Eye (tissue), 1 donor: ENCODE data around the gene ANKRD23.
"Not testable (repeated sequence)": the region's sequence is repeated elsewhere in the genome, so short reads cannot be mapped to it uniquely, and the experiment has no call there.

Experiments used
- DNase-seq: peaks from one replicate; pipeline ENCODE4 v3.0.0-alpha.2; 2015

ANKRD23 gene

DNA sequence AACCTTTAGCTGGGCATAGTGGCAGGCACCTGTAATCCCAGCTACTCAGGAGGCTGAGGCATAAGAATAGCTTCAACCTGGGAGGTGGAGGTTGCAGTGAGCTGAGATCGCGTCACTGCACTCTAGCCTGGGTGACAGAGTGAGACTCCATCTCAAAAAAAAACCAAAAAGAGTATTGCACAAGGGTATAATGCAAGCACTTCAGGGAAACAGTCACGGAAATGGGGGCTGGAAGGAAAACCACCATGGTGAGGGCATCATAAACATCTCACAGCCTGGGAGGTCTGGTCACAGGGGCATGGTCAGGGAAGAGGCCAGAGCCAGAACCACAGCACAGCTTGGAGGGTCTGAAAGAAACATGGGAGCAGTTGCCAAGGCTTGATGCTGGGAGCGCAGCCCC is 19.2 kb upstream of the ANKRD23 start:
- not testable (repeated sequence) for DNase-seq

DNA sequence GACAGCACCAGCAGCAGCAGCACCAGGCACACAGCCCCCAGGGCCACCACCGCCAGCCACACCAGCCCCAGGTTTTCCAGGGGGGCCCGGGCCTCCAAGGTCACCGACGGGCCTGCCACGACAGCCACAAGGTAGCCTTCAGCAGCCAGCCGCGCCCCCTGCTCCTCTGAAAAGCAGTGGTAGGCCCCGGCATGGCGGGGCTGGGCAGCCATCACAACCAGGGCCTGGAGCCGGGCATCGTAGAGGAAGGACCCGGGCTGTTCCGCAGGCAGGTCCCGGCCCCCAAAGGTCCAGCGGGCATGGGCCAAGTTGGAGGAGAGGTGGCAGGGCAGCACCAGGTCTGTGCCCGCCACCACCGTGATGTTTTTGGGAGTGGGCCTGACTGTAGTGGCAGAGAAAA is 17.3 kb upstream of the ANKRD23 start:
- no peak for DNase-seq

- DNase-seq = no peak
Measured at GRCh38 chr2:96860065-96861029, 16.5 kb upstream of the ANKRD23 start.

DNA sequence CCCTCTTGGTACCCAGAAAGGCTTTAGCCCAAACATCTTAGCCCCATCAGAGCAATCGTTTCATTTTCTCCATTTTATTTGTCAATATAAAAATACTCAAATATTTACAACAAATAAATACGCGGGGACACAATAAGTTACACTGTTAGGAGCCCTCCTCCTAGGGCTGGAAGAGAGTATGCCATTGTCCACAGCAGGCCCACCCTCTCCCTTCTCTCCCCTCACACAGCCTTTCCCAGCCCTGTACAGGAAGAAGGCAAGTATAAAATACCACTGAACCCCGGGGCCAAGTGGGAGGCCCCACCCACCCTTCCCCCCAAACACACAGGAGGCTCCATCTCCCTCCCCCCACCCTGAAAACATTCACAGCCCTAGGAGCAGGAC is 15.9 kb upstream of the ANKRD23 start:
- DNase-seq = no peak

DNA sequence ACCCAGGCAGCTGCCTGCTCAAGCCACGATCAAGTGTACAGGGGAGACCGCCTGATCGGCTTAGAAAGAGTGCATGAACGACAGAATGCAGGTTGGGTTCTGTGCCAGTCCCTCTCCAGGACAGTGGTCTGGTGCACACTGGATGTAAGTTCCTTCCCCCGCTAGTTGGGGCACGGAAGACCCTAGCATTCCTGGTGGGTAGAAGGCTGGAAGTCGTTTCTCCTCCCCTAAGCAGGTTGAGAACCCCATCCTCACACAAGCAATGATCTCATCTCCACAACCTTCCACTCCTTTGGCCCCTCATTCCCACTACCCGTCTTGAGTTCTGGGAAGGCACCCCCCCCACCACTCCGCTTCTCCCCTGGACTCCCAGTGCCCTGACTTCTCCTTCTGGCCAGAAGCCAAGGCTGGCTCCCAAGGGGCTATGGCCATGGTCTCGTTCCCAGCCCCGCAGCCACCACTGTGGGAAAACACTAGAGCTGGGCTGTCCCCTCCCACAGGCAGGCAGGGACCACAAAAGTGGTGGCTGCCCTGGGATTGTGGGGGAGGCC is 15.4 kb upstream of the ANKRD23 start:
- peak; percentile 62 for DNase-seq

GRCh38 chr2:96857667-96858372 is 14.0 kb upstream of the ANKRD23 start, which contains the start of gene ANKRD39:
Gene ANKRD39 (minus strand): TSS chr2:96858016. CDS start chr2:96857987, 29 bp downstream.
- peak; percentile 99 for DNase-seq

DNA sequence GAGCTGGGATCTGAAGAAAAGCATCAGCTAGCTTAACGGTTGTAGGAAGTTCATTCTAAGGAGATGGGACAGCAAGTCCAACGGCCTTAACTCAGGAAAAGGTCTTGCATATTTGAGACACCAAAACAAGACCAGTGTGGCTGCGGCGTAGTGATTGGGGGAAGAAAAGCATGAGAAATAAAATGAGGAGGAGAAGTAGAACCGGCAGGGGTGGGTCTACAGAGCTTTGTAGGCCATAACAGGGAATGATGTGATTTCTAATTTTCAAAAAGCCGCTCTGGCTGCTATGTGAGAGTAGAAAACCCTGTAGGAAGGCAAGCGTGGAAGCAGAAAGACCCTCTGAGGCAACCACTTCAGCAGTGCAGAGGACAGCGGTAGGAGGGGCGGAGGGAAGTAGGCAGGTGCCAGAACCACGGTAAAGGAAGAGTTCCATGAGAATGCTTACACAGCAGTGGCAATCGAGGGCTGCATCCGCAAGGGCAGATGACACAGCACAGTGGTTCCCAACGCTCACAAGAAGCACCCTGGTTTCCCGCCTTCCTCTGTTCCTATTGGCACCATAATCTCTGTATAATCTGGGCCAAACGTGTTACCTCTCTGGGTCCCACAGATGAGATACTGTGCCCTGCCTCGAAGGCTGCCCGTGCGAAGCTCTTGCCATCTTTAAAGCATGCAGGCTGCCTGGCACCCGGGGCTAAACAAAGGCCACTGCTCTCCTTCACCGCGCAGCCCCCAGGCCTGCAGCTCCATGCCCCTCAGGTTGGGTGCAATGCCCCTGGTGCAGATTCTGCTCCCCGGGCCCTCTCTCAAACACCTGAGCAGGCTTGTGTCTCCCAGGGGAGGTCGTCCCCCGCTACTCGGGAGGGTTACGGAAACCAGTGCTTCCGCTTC is 13.2 kb upstream of the ANKRD23 start:
- no peak for DNase-seq

- DNase-seq = no peak
Measured at GRCh38 chr2:96853321-96853720, 9.5 kb upstream of the ANKRD23 start.

DNA sequence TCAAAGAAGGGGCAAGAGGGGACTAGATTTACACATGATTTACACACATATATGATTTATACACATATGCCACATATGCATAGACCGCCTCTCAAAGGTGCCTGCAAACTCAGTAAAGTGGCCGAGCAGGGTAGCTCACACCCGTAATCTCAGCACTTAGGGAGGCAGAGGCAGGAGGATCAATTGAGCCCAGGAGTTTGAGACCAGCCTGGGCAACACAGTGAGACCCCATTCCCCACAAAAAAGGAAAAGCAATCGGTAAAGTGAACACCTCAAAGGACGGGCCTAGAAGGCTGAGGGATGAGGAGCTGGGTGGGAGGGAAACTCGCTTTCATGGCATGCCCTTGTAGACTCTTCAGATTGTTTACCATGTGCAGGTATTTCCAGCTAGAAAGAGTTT is 8.8 kb upstream of the ANKRD23 start:
- no peak for DNase-seq

GRCh38 chr2:96848264-96848663 is 4.4 kb upstream of the ANKRD23 start:
- DNase-seq = no peak

DNA sequence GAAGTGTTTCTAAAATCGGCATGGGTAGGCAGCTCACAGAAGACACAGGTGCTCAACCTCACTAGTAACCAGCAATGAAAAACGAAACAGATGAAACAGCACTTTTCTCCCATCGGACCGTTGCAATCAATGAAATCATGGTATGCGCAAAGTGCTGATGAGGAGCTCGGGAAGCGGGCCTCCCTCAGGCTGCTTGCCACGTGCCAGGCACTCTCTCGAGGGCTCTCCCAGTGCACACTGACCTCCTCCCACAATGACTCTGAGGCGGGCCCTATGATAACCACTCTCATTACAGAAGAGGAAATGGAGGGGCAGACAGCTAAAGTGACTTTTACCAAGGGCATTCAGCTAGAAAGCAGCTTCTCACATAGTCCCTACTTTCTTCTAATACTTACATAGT is 3.8 kb upstream of the ANKRD23 start:
- DNase-seq = no peak

DNA sequence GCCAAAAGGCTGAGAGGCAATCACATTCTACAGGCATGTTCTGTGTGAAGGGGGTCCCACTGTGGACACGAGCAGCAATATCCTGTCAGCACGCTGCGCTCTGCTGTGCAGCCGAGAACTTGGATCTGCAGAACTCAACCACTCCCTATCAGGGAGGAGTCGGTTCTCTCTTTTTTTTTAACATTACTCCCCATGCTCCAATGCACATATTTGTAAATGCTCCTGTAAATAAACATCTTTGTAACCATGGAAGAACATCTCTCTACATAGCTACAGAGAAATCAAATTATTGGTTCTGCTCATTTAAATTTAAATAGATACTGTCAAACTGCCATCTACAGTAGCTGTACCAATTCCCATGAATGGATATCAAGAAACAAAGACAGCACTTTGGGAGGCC is 3.0 kb upstream of the ANKRD23 start:
- no peak for DNase-seq

DNA sequence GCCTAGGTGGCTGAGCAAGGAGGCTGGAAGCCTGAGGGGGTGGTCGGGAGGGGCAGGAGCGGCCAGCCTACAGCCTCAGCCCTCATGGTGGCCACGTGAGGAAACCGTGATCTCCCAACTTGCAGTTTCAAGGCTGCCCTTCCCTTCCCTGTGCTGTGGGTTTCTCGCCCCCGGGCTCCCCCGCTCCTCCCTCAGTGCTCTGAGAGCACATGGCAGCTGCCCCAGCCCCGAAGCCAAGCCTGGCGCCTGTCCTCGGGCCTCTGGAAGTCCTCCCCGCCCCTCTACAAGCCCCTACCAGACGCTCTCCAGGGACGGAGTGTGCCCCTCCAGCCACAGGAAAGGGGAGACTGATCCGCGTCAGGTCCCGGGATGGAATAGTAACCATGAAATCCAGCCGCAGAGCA is 586 bp upstream of the ANKRD23 start:
- no peak for DNase-seq

DNA sequence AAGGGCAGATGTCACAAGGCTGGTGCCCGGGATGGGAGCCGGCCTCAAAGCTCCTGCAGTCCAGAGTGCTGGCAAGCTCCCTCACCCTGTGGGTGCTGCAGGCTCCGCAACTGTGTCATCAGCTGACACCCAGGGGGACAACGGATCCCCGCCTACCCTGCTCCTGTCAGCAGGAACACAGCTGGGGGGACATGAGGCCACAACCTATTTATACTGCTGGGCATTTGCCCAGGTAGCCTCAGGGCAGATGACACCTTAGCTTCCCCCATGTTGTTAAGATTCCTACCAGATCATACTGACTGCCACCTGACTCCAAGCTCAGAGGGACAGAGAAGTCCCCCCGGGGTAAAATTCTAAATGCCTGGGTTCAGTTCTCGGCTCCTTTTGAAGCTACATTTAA is 1.2 kb downstream of the ANKRD23 start:
- no peak for DNase-seq

DNA sequence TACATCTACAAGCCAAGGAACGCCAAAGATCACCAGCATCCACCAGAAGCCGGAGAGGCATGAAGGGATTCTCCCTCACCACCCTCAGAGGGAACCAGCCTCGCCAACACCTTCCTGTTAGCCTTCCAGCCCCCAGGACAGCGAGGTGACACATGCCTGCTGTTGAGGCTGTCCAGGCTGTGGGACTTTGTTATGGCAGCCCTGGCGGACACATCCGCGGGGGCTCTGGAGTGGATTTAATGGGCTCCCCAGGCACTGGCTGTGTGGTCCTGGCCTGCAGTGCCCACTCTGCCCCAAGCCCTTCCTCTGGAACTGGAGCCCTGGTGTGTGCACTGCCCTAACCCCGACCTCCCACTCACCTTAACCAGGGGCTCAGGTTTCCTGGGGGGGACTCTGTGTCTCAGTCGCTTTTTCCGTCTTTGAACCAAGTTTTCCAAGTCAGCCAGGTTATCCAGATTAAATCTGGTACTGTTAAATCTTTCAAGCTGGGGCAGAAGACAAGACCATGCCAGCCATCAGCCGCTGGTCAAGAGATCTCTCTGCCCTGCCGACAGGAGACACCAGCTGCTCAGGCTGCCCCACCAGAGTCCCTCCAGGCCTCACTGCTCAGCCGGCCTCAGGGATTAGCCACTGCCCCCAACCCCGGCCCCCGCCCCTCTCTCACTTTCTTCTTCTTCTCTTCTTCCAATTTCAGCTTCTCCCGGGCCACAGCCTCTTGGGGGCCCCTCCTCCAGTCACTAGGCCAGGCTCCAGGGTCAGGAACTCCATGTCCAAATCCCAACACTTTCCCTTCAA is 1.9 kb downstream of the ANKRD23 start:
- no peak for DNase-seq

- no peak for DNase-seq
Measured at GRCh38 chr2:96839875-96840850, 3.7 kb downstream of the ANKRD23 start.

GRCh38 chr2:96839293-96839874 is 4.4 kb downstream of the ANKRD23 start:
- peak; percentile 55 for DNase-seq

GRCh38 chr2:96838345-96839292 is 5.2 kb downstream of the ANKRD23 start:
- no peak for DNase-seq

- no peak for DNase-seq
Measured at GRCh38 chr2:96837575-96837974, 6.2 kb downstream of the ANKRD23 start.
